Tibial nerve (tissue), 4 donors: Measurements from ENCODE around the gene ALOXE3. TPM values are rescaled to one million over a fixed set of nuclear protein-coding genes. Genes with fewer than 3 reads are reported as not detected.

Experiments
- DNase-seq, 2 donors: peaks; one replicate each; pipeline ENCODE4 v3.0.0-alpha.2; 2019; ENCODE audit warnings: low spot score in 2 of 2
- H3K27ac ChIP-seq, 4 donors: fragments of 200-600 bp; sonication (generic) in 3 of 4; one replicate each; pipeline ENCODE4 v1.5.1; 2017 to 2019; ENCODE audit warnings: mild to moderate bottlenecking in 1 of 4
- H3K27me3 ChIP-seq, 2 donors: fragments of 200-600 bp; sonication (generic) in 1 of 2; one replicate each; pipeline versions ENCODE4 v1.5.1 to v1.6.0; 2017 to 2019
- H3K36me3 ChIP-seq, 3 donors: fragments of 200-600 bp; sonication (generic); one replicate each; pipeline ENCODE4 v1.5.1; 2018 to 2019
- H3K4me1 ChIP-seq, 4 donors: fragments of 200-600 bp; sonication (generic) in 3 of 4; one replicate each; pipeline ENCODE4 v1.5.1; 2017 to 2019
- H3K4me3 ChIP-seq, 4 donors: fragments of 200-600 bp; sonication (generic) in 3 of 4; one replicate each; pipeline ENCODE4 v1.5.1; 2017 to 2019; ENCODE audit warnings: mild to moderate bottlenecking in 1 of 4, moderate library complexity in 1 of 4
- H3K9me3 ChIP-seq, 4 donors: fragments of 200-600 bp; sonication (generic) in 3 of 4; one replicate each; pipeline ENCODE4 v1.5.1; 2017 to 2019
- EP300 ChIP-seq, 2 donors: sonication (generic); formaldehyde crosslinking; IDR thresholded peaks; one replicate each; pipeline ENCODE4 v1.6.1; 2017; ENCODE audit warnings: antibody characterized with exemption in 2 of 2, mild to moderate bottlenecking in 1 of 2
- POLR2A ChIP-seq, 2 donors: fragments of 450-650 bp; IDR thresholded peaks; one replicate each; pipeline ENCODE4 v1.6.1; 2017; ENCODE audit warnings: antibody characterized with exemption in 2 of 2, mild to moderate bottlenecking in 2 of 2, moderate library complexity in 2 of 2
- WGBS, 2 donors: methylation state at CpG; one replicate each; pipeline ENCODE4 v1.1.5; 2018; 5-methylcytosine and 5-hydroxymethylcytosine counted together
- total RNA-seq, 4 donors: library from RNA; depleted of rRNA; stranded (reverse); fragments of >200 nt; gene quantifications; one replicate each; pipeline ENCODE4 v1.1.0, GENCODE V29; 2016
- TF ChIP-seq, protein P1 (sequence below), 5 experiments: fragments of 200-600 bp in 3 of 5; fragments of 450-650 bp in 2 of 5; sonication (generic) in 3 of 5; IDR thresholded peaks; one replicate each; pipeline ENCODE4 v1.5.1; 2016 to 2019; ENCODE audit warnings: antibody characterized with exemption in 5 of 5, mild to moderate bottlenecking in 3 of 5, moderate library complexity in 2 of 5

Gene ALOXE3
- total RNA-seq, 4 donors from 2014 or later: not detected

GRCh38 chr17:8095361-8095760, 23.0 kb downstream of the ALOXE3 start:
- no peaks in the 10 kb centered on the region for H3K4me1 ChIP-seq
- H3K4me3 ChIP-seq: no peak overlapping the region
- no peaks in the 10 kb centered on the region for H3K9me3 ChIP-seq
- no peak overlapping the region for H3K27ac ChIP-seq
- peaks cover 0 to 65% of the 10 kb centered on the region in 2 donors for H3K27me3 ChIP-seq
- H3K36me3 ChIP-seq: no peaks in the 10 kb centered on the region
- TF ChIP-seq, protein P1, sequence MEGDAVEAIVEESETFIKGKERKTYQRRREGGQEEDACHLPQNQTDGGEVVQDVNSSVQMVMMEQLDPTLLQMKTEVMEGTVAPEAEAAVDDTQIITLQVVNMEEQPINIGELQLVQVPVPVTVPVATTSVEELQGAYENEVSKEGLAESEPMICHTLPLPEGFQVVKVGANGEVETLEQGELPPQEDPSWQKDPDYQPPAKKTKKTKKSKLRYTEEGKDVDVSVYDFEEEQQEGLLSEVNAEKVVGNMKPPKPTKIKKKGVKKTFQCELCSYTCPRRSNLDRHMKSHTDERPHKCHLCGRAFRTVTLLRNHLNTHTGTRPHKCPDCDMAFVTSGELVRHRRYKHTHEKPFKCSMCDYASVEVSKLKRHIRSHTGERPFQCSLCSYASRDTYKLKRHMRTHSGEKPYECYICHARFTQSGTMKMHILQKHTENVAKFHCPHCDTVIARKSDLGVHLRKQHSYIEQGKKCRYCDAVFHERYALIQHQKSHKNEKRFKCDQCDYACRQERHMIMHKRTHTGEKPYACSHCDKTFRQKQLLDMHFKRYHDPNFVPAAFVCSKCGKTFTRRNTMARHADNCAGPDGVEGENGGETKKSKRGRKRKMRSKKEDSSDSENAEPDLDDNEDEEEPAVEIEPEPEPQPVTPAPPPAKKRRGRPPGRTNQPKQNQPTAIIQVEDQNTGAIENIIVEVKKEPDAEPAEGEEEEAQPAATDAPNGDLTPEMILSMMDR (IDR thresholded peaks at IDR 0.05): no peak
- no peak for TF ChIP-seq EP300 (IDR thresholded peaks at IDR 0.05)
- TF ChIP-seq POLR2A (IDR thresholded peaks at IDR 0.05): no peak
- 70 to 76% methylated on average over 6 of the region's 6 CpGs for WGBS, 2 donors
- no peak for DNase-seq

- Histone ChIP-seq H3K4me3 (no peak overlapping the region), H3K36me3 (no peaks in the 10 kb centered on the region), H3K27me3 (peaks cover 0 to 88% of the 10 kb centered on the region in 2 donors), H3K4me1 (no peaks in the 10 kb centered on the region), H3K27ac (no peak overlapping the region), H3K9me3 (no peaks in the 10 kb centered on the region)
- DNase-seq: no peak
- TF ChIP-seq, protein P1 (IDR thresholded peaks at IDR 0.05): no peak
- TF ChIP-seq EP300 (IDR thresholded peaks at IDR 0.05): no peak
- no peak for TF ChIP-seq POLR2A (IDR thresholded peaks at IDR 0.05)
- 55 to 59% methylated on average over 9 of the region's 9 CpGs for WGBS, 2 donors
Observed at GRCh38 chr17:8091033-8091687, 27.2 kb downstream of the ALOXE3 start.

DNA sequence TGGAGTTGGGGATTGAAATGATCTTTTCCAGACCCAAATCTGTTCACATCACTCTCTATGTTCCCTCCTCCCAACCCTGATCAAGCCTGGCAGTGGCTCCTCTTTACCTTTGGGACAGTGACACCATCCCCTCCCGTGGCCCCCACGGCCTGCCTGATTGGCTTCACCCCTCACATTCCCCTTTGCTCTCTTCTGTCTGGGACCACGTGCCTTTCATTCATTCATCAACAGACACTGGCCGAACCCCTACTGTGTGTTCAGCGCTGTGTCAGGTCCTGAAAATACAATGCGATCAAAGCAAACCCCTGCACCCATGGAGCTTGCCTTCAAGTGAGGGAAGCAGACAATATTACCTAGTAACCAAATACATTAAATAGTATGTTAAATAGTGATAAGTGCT, 28.6 kb downstream of the ALOXE3 start:
- WGBS, 2 donors: 63 to 67% methylated on average over 6 of the region's 6 CpGs
- no peak for TF ChIP-seq EP300 (IDR thresholded peaks at IDR 0.05)
- TF ChIP-seq POLR2A (IDR thresholded peaks at IDR 0.05): no peak
- TF ChIP-seq, protein P1 (IDR thresholded peaks at IDR 0.05): no peak
- peaks cover 0 to 86% of the 10 kb centered on the region in 2 donors for H3K27me3 ChIP-seq

GRCh38 chr17:8087952-8088230, 30.4 kb downstream of the ALOXE3 start:
- Histone ChIP-seq H3K27ac (no peak overlapping the region), H3K27me3 (peaks cover 0 to 93% of the 10 kb centered on the region in 2 donors), H3K36me3 (no peaks in the 10 kb centered on the region), H3K4me3 (no peak overlapping the region), H3K4me1 (no peaks in the 10 kb centered on the region), H3K9me3 (no peaks in the 10 kb centered on the region)
- WGBS, 2 donors: 63 to 81% methylated on average over 3 to 4 of the region's 5 CpGs
- no peak for TF ChIP-seq POLR2A (IDR thresholded peaks at IDR 0.05)
- TF ChIP-seq, protein P1 (IDR thresholded peaks at IDR 0.05): no peak
- DNase-seq: no peak

More for the DNA sequence above, 28.6 kb downstream of the ALOXE3 start:
- H3K4me3 ChIP-seq: no peak overlapping the region
- H3K36me3 ChIP-seq: no peaks in the 10 kb centered on the region
- H3K4me1 ChIP-seq: no peaks in the 10 kb centered on the region
- H3K27ac ChIP-seq: no peak overlapping the region
- DNase-seq: no peak
- H3K9me3 ChIP-seq: no peaks in the 10 kb centered on the region

DNA sequence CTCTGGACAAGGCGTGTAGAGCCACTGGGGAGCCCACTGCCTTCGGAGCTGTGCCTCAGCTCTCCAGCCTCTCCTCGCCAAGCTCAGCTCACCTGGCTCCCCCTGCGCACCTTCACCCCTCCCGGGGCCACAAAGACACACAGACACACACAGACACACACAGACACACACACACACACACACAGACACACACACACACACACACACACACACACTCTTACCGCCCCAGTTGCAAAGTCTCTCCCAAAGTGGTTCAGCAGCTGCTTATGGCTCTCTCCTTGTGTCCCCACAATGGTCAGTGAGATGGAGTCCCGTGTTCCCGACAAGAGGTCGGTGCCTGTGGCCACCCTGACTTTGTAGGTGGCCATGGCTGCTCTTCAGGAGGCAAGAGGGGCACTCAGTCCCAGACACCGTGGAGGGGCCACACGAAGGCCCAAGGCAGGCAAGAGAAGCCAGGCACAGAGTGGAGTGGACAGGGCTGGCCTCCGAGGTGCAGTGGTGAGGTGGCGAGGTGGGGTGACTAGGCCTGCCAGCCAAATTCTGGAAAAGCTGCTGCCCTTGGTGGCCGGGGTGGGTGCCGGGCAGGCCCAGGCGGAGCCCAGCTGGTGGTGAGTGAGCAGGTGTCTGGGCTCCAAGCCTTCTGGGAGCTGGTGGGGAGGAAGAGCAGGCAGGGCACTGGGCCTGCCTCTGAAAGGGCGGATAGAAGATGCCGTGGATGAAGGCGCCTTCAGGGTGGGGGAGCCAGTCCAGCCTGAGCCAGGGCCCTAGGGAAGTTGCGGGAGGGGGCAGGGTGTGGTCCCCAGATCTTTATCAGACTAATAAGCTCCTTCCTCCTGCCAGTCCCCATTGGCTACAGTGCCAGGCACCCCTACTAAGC, 31.0 kb downstream of the ALOXE3 start, which contains the start of gene ALOX12B:
ALOX12B (minus strand) TSS at position 642 of the 877 bp plus-strand sequence; CDS start at position 368, 274 bp downstream.
- TF ChIP-seq POLR2A (IDR thresholded peaks at IDR 0.05): no peak
- TF ChIP-seq, protein P1 (IDR thresholded peaks at IDR 0.05): no peak
- no peak for TF ChIP-seq EP300 (IDR thresholded peaks at IDR 0.05)
- H3K4me1 ChIP-seq: no peaks in the 10 kb centered on the region
- H3K27me3 ChIP-seq: peaks cover 0 to 93% of the 10 kb centered on the region in 2 donors
- no peak within 1 kb of the TSS for H3K27ac ChIP-seq
- no peak within 1 kb of the TSS for H3K4me3 ChIP-seq
- WGBS, 2 donors: 78 to 79% methylated on average over 17 to 19 of the region's 20 CpGs
- no peaks in the 10 kb centered on the region for H3K9me3 ChIP-seq
- H3K36me3 ChIP-seq: no peaks in the 10 kb centered on the region
- DNase-seq: no peak
